Stomach (tissue), 4 donors: ENCODE data around the gene SPAG16.

Experiments
- CTCF ChIP-seq, 7 experiments: fragments of 450-650 bp in 4 of 7; fragments of 200-600 bp in 3 of 7; sonication (generic) in 3 of 7; IDR thresholded peaks; one replicate each; pipeline ENCODE4 v1.5.1; 2016 to 2019; ENCODE audit warnings: antibody characterized with exemption in 7 of 7, control low read depth in 2 of 7, mild to moderate bottlenecking in 1 of 7
- EP300 ChIP-seq: sonication (generic); formaldehyde crosslinking; IDR thresholded peaks from one replicate; pipeline ENCODE4 v1.6.1; 2017; ENCODE audit warnings: antibody characterized with exemption
- POLR2AphosphoS5 ChIP-seq, 3 donors: sonication (generic); formaldehyde crosslinking; IDR thresholded peaks; one replicate each; pipeline ENCODE4 v1.6.1; 2016; ENCODE audit warnings: antibody characterized with exemption in 3 of 3

DNA sequence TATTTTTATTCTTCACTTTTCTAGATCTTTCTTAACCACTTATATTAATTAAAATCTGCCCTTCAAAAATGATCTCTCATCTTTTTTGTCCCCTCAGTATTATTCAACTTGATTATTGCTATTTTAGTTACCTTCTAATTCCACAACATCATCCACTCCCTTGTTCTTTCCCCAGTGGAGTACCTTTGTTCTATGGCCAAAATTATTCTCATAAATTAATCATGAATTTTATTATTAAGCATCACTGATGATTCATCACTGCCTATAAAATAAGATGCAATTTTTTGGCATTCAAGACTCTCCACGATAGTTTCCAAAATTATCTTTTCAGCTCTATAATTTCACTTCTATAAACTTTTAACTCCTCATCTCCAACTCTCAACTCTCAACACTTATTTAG is 505.7 kb downstream of the SPAG16 start:
- no peak for TF ChIP-seq CTCF (IDR thresholded peaks at IDR 0.05)
- TF ChIP-seq EP300 = no peak
- TF ChIP-seq POLR2AphosphoS5 (IDR thresholded peaks at IDR 0.05) = no peak
